Sigmoid colon (tissue), 7 donors: ENCODE data around the gene SERP1. TPM values are rescaled to one million over a fixed set of nuclear protein-coding genes. Genes with fewer than 3 reads are reported as not detected.
"Not testable (repeated sequence)": the region's sequence is repeated elsewhere in the genome, so short reads cannot be mapped to it uniquely, and the experiment has no call there.

Experiments used
- DNase-seq: peaks from one replicate; pipeline ENCODE4 v3.0.0-alpha.2; 2019
- H3K27ac ChIP-seq, 4 donors: fragments of 200-600 bp; sonication (generic); one replicate each; pipeline ENCODE4 v1.5.1; 2016 to 2019; ENCODE audit warnings: mild to moderate bottlenecking in 1 of 4
- H3K27me3 ChIP-seq, 3 donors: fragments of 200-600 bp; sonication (generic); one replicate each; pipeline ENCODE4 v1.5.1; 2019; ENCODE audit warnings: mild to moderate bottlenecking in 1 of 3
- H3K36me3 ChIP-seq, 4 donors: fragments of 200-600 bp; sonication (generic); one replicate each; pipeline ENCODE4 v1.5.1; 2016 to 2019
- H3K4me1 ChIP-seq, 4 donors: fragments of 200-600 bp; sonication (generic); one replicate each; pipeline ENCODE4 v1.5.1; 2017 to 2019
- H3K4me3 ChIP-seq, 4 donors: fragments of 200-600 bp; sonication (generic); one replicate each; pipeline ENCODE4 v1.5.1; 2017 to 2019; ENCODE audit warnings: mild to moderate bottlenecking in 2 of 4, moderate library complexity in 1 of 4
- H3K9me3 ChIP-seq, 4 donors: fragments of 200-600 bp in 3 of 4; sonication (generic) in 3 of 4; one replicate each; pipeline versions ENCODE4 v1.5.1 to v1.6.1; 2013 to 2019
- EP300 ChIP-seq, 4 donors: sonication (generic); formaldehyde crosslinking; IDR thresholded peaks; one replicate each; pipeline ENCODE4 v1.6.1; 2017; ENCODE audit warnings: antibody characterized with exemption in 4 of 4
- POLR2A ChIP-seq, 2 donors: fragments of 450-650 bp; IDR thresholded peaks; one replicate each; pipeline ENCODE4 v1.6.1; 2016; ENCODE audit warnings: antibody characterized with exemption in 2 of 2, mild to moderate bottlenecking in 2 of 2, moderate library complexity in 2 of 2
- POLR2AphosphoS5 ChIP-seq, 4 donors: sonication (generic); formaldehyde crosslinking; IDR thresholded peaks; one replicate each; pipeline ENCODE4 v1.6.1; 2017; ENCODE audit warnings: antibody characterized with exemption in 4 of 4
- WGBS, 2 donors: extraction: QIAGEN DNeasy Blood & Tissue Kit; methylation state at CpG; one replicate each; pipeline ENCODE4 v1.1.7; 2013; 5-methylcytosine and 5-hydroxymethylcytosine counted together
- intact Hi-C: fragments of 100-400 bp; cut with DNase I; formaldehyde crosslinking; loops from one replicate; pipeline ENCODE4 v1.15.1; 2023
- polyA plus RNA-seq, 3 donors: library from polyadenylated mRNA; stranded (reverse); fragments of 200-250 nt; gene quantifications; one replicate each; pipeline ENCODE4 v1.2.3, GENCODE V29; 2013
- total RNA-seq, 4 donors: library from RNA; depleted of rRNA; stranded (reverse); fragments of >200 nt; gene quantifications; one replicate each; pipeline ENCODE4 v1.1.0, GENCODE V29; 2016
- TF ChIP-seq, protein P1 (sequence below), 4 experiments: fragments of 450-650 bp in 3 of 4; fragments of 200-600 bp in 1 of 4; IDR thresholded peaks; one replicate each; pipeline ENCODE4 v1.5.1; 2016 to 2019; ENCODE audit warnings: antibody characterized with exemption in 4 of 4, mild to moderate bottlenecking in 3 of 4, moderate library complexity in 2 of 4
- donor health status: healthy with polysubstance abuse.
- donor health status: Bipolar disorder and iron deficiency.
- donor health status: healthy.

SERP1 gene
- total and polyA plus RNA-seq, 7 donors, result 92.0 to 197 (median 140) TPM

DNA sequence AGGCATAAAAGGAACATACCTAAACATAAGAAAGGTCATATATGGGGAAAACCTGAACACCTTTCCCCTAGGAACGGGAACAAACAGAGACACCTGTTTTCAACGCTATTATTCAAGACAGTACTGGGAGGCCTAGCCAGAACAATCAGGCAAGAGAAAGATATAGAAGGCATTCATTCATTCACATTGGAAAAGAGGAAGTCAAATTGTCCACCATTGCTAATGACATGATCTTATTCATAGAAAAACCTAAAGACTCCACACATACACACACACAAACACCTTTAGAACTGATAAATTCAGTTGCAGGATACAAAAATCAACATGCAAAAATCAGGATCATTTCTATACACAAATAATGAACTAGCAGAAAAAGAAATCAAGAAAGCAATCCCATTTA lies 36.5 kb downstream of the SERP1 start:
- no peaks in the 10 kb centered on the region for H3K27me3 ChIP-seq
- 92 to 94% methylated on average over 2 of the region's 2 CpGs for WGBS, 2 donors
- no peaks in the 10 kb centered on the region for H3K4me1 ChIP-seq
- H3K36me3 ChIP-seq, result no peaks in the 10 kb centered on the region
- intact Hi-C loops, result no loop called here
- DNase-seq, result no peak
- peaks cover 0 to 2% (median 0%) of the 10 kb centered on the region in 4 donors for H3K9me3 ChIP-seq
- no peak overlapping the region for H3K4me3 ChIP-seq
- H3K27ac ChIP-seq, result no peak overlapping the region
- TF ChIP-seq POLR2AphosphoS5 (IDR thresholded peaks at IDR 0.05) (no peak), EP300 (IDR thresholded peaks at IDR 0.05) (no peak), POLR2A (IDR thresholded peaks at IDR 0.05) (no peak)
- TF ChIP-seq, protein P1, sequence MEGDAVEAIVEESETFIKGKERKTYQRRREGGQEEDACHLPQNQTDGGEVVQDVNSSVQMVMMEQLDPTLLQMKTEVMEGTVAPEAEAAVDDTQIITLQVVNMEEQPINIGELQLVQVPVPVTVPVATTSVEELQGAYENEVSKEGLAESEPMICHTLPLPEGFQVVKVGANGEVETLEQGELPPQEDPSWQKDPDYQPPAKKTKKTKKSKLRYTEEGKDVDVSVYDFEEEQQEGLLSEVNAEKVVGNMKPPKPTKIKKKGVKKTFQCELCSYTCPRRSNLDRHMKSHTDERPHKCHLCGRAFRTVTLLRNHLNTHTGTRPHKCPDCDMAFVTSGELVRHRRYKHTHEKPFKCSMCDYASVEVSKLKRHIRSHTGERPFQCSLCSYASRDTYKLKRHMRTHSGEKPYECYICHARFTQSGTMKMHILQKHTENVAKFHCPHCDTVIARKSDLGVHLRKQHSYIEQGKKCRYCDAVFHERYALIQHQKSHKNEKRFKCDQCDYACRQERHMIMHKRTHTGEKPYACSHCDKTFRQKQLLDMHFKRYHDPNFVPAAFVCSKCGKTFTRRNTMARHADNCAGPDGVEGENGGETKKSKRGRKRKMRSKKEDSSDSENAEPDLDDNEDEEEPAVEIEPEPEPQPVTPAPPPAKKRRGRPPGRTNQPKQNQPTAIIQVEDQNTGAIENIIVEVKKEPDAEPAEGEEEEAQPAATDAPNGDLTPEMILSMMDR (IDR thresholded peaks at IDR 0.05), result no peak

- H3K27me3 ChIP-seq, result no peaks in the 10 kb centered on the region
These were observed 37.9 kb downstream of the SERP1 start for GRCh38 chr3:150508401-150508800.

DNA sequence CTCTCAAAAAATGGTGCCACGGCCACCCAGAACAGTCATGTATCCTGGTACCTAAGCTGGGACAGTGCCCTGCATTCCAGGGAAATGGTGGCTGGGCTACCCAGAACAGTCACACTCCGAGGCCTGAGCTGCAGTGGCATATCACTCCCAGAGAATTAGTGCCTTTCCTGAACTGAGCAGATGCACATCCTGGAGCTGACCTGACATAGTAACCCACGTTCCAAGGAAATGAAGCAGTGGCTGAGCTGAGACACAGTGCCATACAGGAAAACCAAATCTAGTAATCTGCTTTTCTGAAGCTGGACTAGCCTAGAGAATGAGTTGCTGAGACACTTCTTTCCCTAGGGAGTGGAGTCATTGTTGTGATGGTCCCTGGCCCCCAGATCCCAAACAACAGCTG lies 41.8 kb downstream of the SERP1 start:
- no peaks in the 10 kb centered on the region for H3K36me3 ChIP-seq
- WGBS, 2 donors, result 85 to 90% methylated on average over 3 of the region's 3 CpGs
- peaks cover 0 to 6% (median 1%) of the 10 kb centered on the region in 4 donors for H3K9me3 ChIP-seq
- no peak overlapping the region for H3K4me3 ChIP-seq
- no peaks in the 10 kb centered on the region for H3K4me1 ChIP-seq
- no peak for TF ChIP-seq POLR2AphosphoS5 (IDR thresholded peaks at IDR 0.05)
- no peak for TF ChIP-seq EP300 (IDR thresholded peaks at IDR 0.05)
- TF ChIP-seq, protein P1 (IDR thresholded peaks at IDR 0.05), result no peak
- TF ChIP-seq POLR2A (IDR thresholded peaks at IDR 0.05), result no peak
- intact Hi-C loops, result no loop called here
- no peak overlapping the region for H3K27ac ChIP-seq
- H3K27me3 ChIP-seq, result no peaks in the 10 kb centered on the region
- no peak for DNase-seq

More at GRCh38 chr3:150508401-150508800, 37.9 kb downstream of the SERP1 start:
- no peak overlapping the region for H3K4me3 ChIP-seq
- H3K36me3 ChIP-seq, result no peaks in the 10 kb centered on the region
- intact Hi-C loops, result no loop called here
- peaks cover 0 to 2% (median 0%) of the 10 kb centered on the region in 4 donors for H3K9me3 ChIP-seq
- H3K27ac ChIP-seq, result no peak overlapping the region
- DNase-seq, result no peak
- H3K4me1 ChIP-seq, result no peaks in the 10 kb centered on the region
- TF ChIP-seq EP300 (IDR thresholded peaks at IDR 0.05) (no peak), POLR2AphosphoS5 (IDR thresholded peaks at IDR 0.05) (no peak)

GRCh38 chr3:150503402-150504099 lies 42.7 kb downstream of the SERP1 start:
- Histone ChIP-seq H3K27ac (no peak overlapping the region), H3K27me3 (no peaks in the 10 kb centered on the region), H3K36me3 (no peaks in the 10 kb centered on the region), H3K4me1 (no peaks in the 10 kb centered on the region), H3K4me3 (no peak overlapping the region), H3K9me3 (peaks cover 0 to 6% (median 1%) of the 10 kb centered on the region in 4 donors)
- DNase-seq, result no peak
- TF ChIP-seq EP300 (IDR thresholded peaks at IDR 0.05), result no peak
- TF ChIP-seq POLR2AphosphoS5 (IDR thresholded peaks at IDR 0.05), result no peak
- TF ChIP-seq POLR2A (IDR thresholded peaks at IDR 0.05), result no peak
- TF ChIP-seq, protein P1 (IDR thresholded peaks at IDR 0.05), result no peak
- WGBS, 2 donors, result 93 to 96% methylated on average over 5 of the region's 5 CpGs
- intact Hi-C loops, result no loop called here

DNA sequence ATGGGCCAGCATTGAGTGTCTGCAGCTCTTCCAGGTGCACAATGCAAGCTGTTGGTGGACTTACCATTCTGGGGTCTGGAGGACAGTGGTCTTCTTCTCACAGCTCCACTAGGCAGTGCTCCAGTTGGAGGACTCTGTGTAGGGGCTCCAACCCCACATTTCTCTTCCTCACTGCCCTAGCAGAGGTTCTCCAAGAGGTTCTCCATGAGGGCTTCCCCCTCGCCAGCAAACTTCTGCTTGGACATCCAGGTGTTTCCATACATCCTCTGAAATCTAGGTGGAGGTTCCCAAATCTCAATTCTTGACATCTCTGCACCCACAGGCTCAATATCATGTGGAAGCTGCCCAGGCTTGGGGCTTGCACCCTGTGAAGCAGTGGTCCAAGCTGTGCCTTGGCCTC lies 45.3 kb downstream of the SERP1 start:
- H3K36me3 ChIP-seq, H3K4me3 ChIP-seq, H3K27ac ChIP-seq, DNase-seq, H3K9me3 ChIP-seq, intact Hi-C loops, H3K27me3 ChIP-seq, H3K4me1 ChIP-seq: not testable (repeated sequence)
- WGBS, 2 donors, result 93 to 97% methylated on average over 1 of the region's 1 CpG

DNA sequence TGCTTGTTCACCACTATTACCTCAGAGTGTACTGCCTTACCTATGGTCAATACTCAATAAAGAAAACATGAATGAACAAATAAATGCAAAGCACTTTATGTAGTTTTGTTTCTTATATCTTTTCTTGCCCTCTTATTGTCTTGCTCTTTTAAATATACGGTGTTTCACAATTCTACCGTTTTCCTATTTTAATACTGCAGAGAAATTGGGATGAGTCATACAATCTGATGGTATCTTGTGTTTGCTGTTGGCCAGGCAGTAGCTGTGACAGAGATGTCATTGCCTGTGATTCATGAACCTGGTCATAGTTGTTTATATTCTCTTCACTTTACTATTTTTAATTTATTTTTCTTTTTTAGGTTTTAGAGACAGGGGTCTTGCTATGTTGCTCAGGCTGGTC lies 48.3 kb downstream of the SERP1 start:
- no peaks in the 10 kb centered on the region for H3K27me3 ChIP-seq
- no peaks in the 10 kb centered on the region for H3K36me3 ChIP-seq
- no peak overlapping the region for H3K27ac ChIP-seq
- intact Hi-C loops, result loop anchor here (5.0 kb wide), 2 partner anchors 271 to 531 kb away; no protein-coding TSS in a partner anchor
- 26 to 70% methylated on average over 2 of the region's 2 CpGs for WGBS, 2 donors
- H3K4me1 ChIP-seq, result no peaks in the 10 kb centered on the region
- TF ChIP-seq POLR2AphosphoS5 (IDR thresholded peaks at IDR 0.05) (no peak), EP300 (IDR thresholded peaks at IDR 0.05) (no peak), POLR2A (IDR thresholded peaks at IDR 0.05) (no peak)
- TF ChIP-seq, protein P1 (IDR thresholded peaks at IDR 0.05), result no peak
- H3K4me3 ChIP-seq, result no peak overlapping the region
- peaks cover 0 to 6% (median 0%) of the 10 kb centered on the region in 4 donors for H3K9me3 ChIP-seq
- no peak for DNase-seq
